Measurements from ENCODE around the gene TFB2M.

TFB2M gene

DNA sequence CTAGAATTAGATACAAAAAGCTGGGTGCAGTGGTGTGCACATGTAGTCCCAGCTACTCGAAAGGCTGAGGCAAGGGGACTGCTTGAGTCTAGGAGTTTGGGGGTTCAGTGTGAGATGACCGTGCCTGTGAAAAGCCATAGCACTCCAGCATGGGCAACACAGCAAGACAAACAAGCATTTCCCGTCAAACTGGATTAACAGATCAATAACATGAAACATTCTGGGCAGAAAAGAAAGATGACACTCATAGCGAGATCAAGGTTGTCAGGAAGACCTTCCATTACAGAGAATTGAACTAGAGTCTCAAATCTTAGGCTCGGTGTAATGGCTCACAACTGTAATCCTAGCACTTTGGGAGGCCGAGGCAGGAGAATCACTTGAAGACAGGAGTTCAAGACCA, 14.0 kb downstream of the TFB2M start:
- no peak for TF ChIP-seq FOXP2 (optimal IDR thresholded peaks at IDR 0.05; ENCODE audit: borderline replicate concordance, extremely low read depth, extremely low read length, insufficient read depth)
- TF ChIP-seq TAF1 (IDR thresholded peaks at IDR 0.05; ENCODE audit: borderline replicate concordance, insufficient read depth, low read length): no peak
- no peak for TF ChIP-seq REST (IDR thresholded peaks at IDR 0.05; ENCODE audit: insufficient read depth in 1 of 2, low read depth in 2 of 2, low read length in 2 of 2)
- no peak for TF ChIP-seq SIN3A (IDR thresholded peaks at IDR 0.05; ENCODE audit: borderline replicate concordance, insufficient read depth, low read length)
- no peak for TF ChIP-seq POLR2AphosphoS5 (IDR thresholded peaks at IDR 0.05; ENCODE audit: low read depth, low read length)

- no peak for TF ChIP-seq TAF1 (IDR thresholded peaks at IDR 0.05; ENCODE audit: borderline replicate concordance, insufficient read depth, low read length)
- TF ChIP-seq SIN3A (IDR thresholded peaks at IDR 0.05; ENCODE audit: borderline replicate concordance, insufficient read depth, low read length): no peak
- TF ChIP-seq POLR2AphosphoS5 (IDR thresholded peaks at IDR 0.05; ENCODE audit: low read depth, low read length): no peak
- no peak for TF ChIP-seq FOXP2 (optimal IDR thresholded peaks at IDR 0.05; ENCODE audit: borderline replicate concordance, extremely low read depth, extremely low read length, insufficient read depth)
- TF ChIP-seq REST (IDR thresholded peaks at IDR 0.05; ENCODE audit: insufficient read depth in 1 of 2, low read depth in 2 of 2, low read length in 2 of 2): no peak
These were observed 15.7 kb downstream of the TFB2M start for GRCh38 chr1:246550402-246550801.

GRCh38 chr1:246549665-246550064, 16.4 kb downstream of the TFB2M start:
- no peak for TF ChIP-seq TAF1 (IDR thresholded peaks at IDR 0.05; ENCODE audit: borderline replicate concordance, insufficient read depth, low read length)
- no peak for TF ChIP-seq REST (IDR thresholded peaks at IDR 0.05; ENCODE audit: insufficient read depth in 1 of 2, low read depth in 2 of 2, low read length in 2 of 2)
- TF ChIP-seq SIN3A (IDR thresholded peaks at IDR 0.05; ENCODE audit: borderline replicate concordance, insufficient read depth, low read length): no peak
- no peak for TF ChIP-seq POLR2AphosphoS5 (IDR thresholded peaks at IDR 0.05; ENCODE audit: low read depth, low read length)
- no peak for TF ChIP-seq FOXP2 (optimal IDR thresholded peaks at IDR 0.05; ENCODE audit: borderline replicate concordance, extremely low read depth, extremely low read length, insufficient read depth)

- TF ChIP-seq POLR2AphosphoS5 (IDR thresholded peaks at IDR 0.05; ENCODE audit: low read depth, low read length) (no peak), TAF1 (IDR thresholded peaks at IDR 0.05; ENCODE audit: borderline replicate concordance, insufficient read depth, low read length) (no peak), REST (IDR thresholded peaks at IDR 0.05; ENCODE audit: insufficient read depth in 1 of 2, low read depth in 2 of 2, low read length in 2 of 2) (no peak), SIN3A (IDR thresholded peaks at IDR 0.05; ENCODE audit: borderline replicate concordance, insufficient read depth, low read length) (no peak), FOXP2 (optimal IDR thresholded peaks at IDR 0.05; ENCODE audit: borderline replicate concordance, extremely low read depth, extremely low read length, insufficient read depth) (no peak)
These were observed 22.1 kb downstream of the TFB2M start for GRCh38 chr1:246544001-246544400.

Data from PFSK-1 (cell line).